MG63 (cell line): ENCODE data around the gene GTF2A1L. TPM values are rescaled to one million over a fixed set of nuclear protein-coding genes. Genes with fewer than 3 reads are reported as not detected.
"Not testable (repeated sequence)": the region's sequence is repeated elsewhere in the genome, so short reads cannot be mapped to it uniquely, and the experiment has no call there.

Experiments
- DNase-seq: peaks from one replicate; pipeline ENCODE4 v3.0.0-alpha.2; 2020
- H3K27me3 ChIP-seq: fragments of 250-450 bp; sonication (Bioruptor Pico); 2 replicates; pipeline ENCODE4 v1.5.1; 2020; ENCODE audit warnings: mild to moderate bottlenecking, moderate library complexity
- H3K36me3 ChIP-seq: fragments of 250-450 bp; sonication (Bioruptor Pico); 2 replicates; pipeline ENCODE4 v1.5.1; 2020; ENCODE audit warnings: mild to moderate bottlenecking, moderate library complexity
- H3K4me3 ChIP-seq: fragments of 250-450 bp; sonication (Bioruptor Pico); 2 replicates; pipeline ENCODE4 v1.5.1; 2020; ENCODE audit warnings: mild to moderate bottlenecking, moderate library complexity
- H3K9me3 ChIP-seq: fragments of 250-450 bp; sonication (Bioruptor Pico); 2 replicates; pipeline ENCODE4 v1.5.1; 2020; ENCODE audit warnings: mild to moderate bottlenecking, moderate library complexity
- total RNA-seq: library from RNA; depleted of rRNA; stranded (reverse); fragments of >200 nt; shearing (Covaris generic); gene quantifications from 2 replicates; pipeline ENCODE4 v1.2.3, GENCODE V29; 2014; ENCODE audit warnings: low replicate concordance; rRNA removed

GTF2A1L gene
- not detected in 2 replicates for total RNA-seq

GRCh38 chr2:48617618-48618017, at the start of gene GTF2A1L:
TSS of gene GTF2A1L (plus strand) at chr2:48617856. CDS start at chr2:48617875, 19 bp downstream.
- Histone ChIP-seq H3K36me3 (no peaks in the 10 kb centered on the region), H3K27me3 (no peaks in the 10 kb centered on the region), H3K9me3 (no peaks in the 10 kb centered on the region), H3K4me3 (no peak within 1 kb of the TSS)
- no peak for DNase-seq

GRCh38 chr2:48568547-48568946, 49.1 kb upstream of the GTF2A1L start:
- DNase-seq, result no peak
- Histone ChIP-seq H3K4me3 (no peak overlapping the region), H3K27me3 (no peaks in the 10 kb centered on the region), H3K9me3 (no peaks in the 10 kb centered on the region), H3K36me3 (no peaks in the 10 kb centered on the region)

- Histone ChIP-seq H3K27me3 (no peaks in the 10 kb centered on the region), H3K9me3 (no peaks in the 10 kb centered on the region), H3K36me3 (no peaks in the 10 kb centered on the region), H3K4me3 (no peak overlapping the region)
- DNase-seq, result no peak
Measured at GRCh38 chr2:48569433-48569832, 48.2 kb upstream of the GTF2A1L start.

- DNase-seq, result no peak
Measured at GRCh38 chr2:48572816-48573215, 44.8 kb upstream of the GTF2A1L start.

GRCh38 chr2:48574353-48575287, 43.0 kb upstream of the GTF2A1L start:
- no peak for DNase-seq
- Histone ChIP-seq H3K4me3 (no peak overlapping the region), H3K36me3 (no peaks in the 10 kb centered on the region), H3K9me3 (no peaks in the 10 kb centered on the region), H3K27me3 (no peaks in the 10 kb centered on the region)

More at GRCh38 chr2:48572816-48573215, 44.8 kb upstream of the GTF2A1L start:
- Histone ChIP-seq H3K4me3 (no peak overlapping the region), H3K36me3 (no peaks in the 10 kb centered on the region), H3K27me3 (no peaks in the 10 kb centered on the region), H3K9me3 (no peaks in the 10 kb centered on the region)

- DNase-seq, result no peak
- no peaks in the 10 kb centered on the region for H3K27me3 ChIP-seq
- H3K36me3 ChIP-seq, result no peaks in the 10 kb centered on the region
Measured at GRCh38 chr2:48578313-48578712, 39.3 kb upstream of the GTF2A1L start.

GRCh38 chr2:48583961-48584360, 33.7 kb upstream of the GTF2A1L start:
- Histone ChIP-seq H3K36me3 (no peaks in the 10 kb centered on the region), H3K4me3 (no peak overlapping the region), H3K9me3 (no peaks in the 10 kb centered on the region), H3K27me3 (no peaks in the 10 kb centered on the region)
- DNase-seq, result no peak

More at GRCh38 chr2:48578313-48578712, 39.3 kb upstream of the GTF2A1L start:
- no peak overlapping the region for H3K4me3 ChIP-seq
- H3K9me3 ChIP-seq, result no peaks in the 10 kb centered on the region

- Histone ChIP-seq H3K27me3 (no peaks in the 10 kb centered on the region), H3K4me3 (no peak overlapping the region), H3K9me3 (no peaks in the 10 kb centered on the region), H3K36me3 (no peaks in the 10 kb centered on the region)
- DNase-seq, result no peak
Measured at GRCh38 chr2:48584551-48584950, 33.1 kb upstream of the GTF2A1L start.

- Histone ChIP-seq H3K9me3 (no peaks in the 10 kb centered on the region), H3K27me3 (no peaks in the 10 kb centered on the region), H3K4me3 (no peak overlapping the region), H3K36me3 (no peaks in the 10 kb centered on the region)
- DNase-seq, result no peak
Measured at GRCh38 chr2:48586433-48586832, 31.2 kb upstream of the GTF2A1L start.

- Histone ChIP-seq H3K9me3 (no peaks in the 10 kb centered on the region), H3K36me3 (no peaks in the 10 kb centered on the region), H3K27me3 (no peaks in the 10 kb centered on the region), H3K4me3 (no peak overlapping the region)
- no peak for DNase-seq
Measured at GRCh38 chr2:48587560-48587959, 30.1 kb upstream of the GTF2A1L start.

- H3K4me3 ChIP-seq, result no peak overlapping the region
- H3K36me3 ChIP-seq, result no peaks in the 10 kb centered on the region
- H3K9me3 ChIP-seq, result no peaks in the 10 kb centered on the region
- DNase-seq, result no peak
- H3K27me3 ChIP-seq, result no peaks in the 10 kb centered on the region
Measured at GRCh38 chr2:48587961-48588360, 29.7 kb upstream of the GTF2A1L start.

GRCh38 chr2:48588745-48589144, 28.9 kb upstream of the GTF2A1L start:
- Histone ChIP-seq H3K4me3 (no peak overlapping the region), H3K36me3 (no peaks in the 10 kb centered on the region), H3K27me3 (no peaks in the 10 kb centered on the region), H3K9me3 (no peaks in the 10 kb centered on the region)
- no peak for DNase-seq

- H3K36me3 ChIP-seq, result no peaks in the 10 kb centered on the region
- H3K27me3 ChIP-seq, result no peaks in the 10 kb centered on the region
- DNase-seq, result peak; percentile 11
- no peak overlapping the region for H3K4me3 ChIP-seq
- H3K9me3 ChIP-seq, result no peaks in the 10 kb centered on the region
Measured at GRCh38 chr2:48589170-48589767, 28.4 kb upstream of the GTF2A1L start.

- DNase-seq, result no peak
- Histone ChIP-seq H3K9me3 (no peaks in the 10 kb centered on the region), H3K27me3 (no peaks in the 10 kb centered on the region), H3K4me3 (no peak overlapping the region), H3K36me3 (no peaks in the 10 kb centered on the region)
Measured at GRCh38 chr2:48590017-48590416, 27.6 kb upstream of the GTF2A1L start.

- DNase-seq, result no peak
- H3K9me3 ChIP-seq, result no peaks in the 10 kb centered on the region
- H3K27me3 ChIP-seq, result no peaks in the 10 kb centered on the region
- H3K36me3 ChIP-seq, result no peaks in the 10 kb centered on the region
- no peak overlapping the region for H3K4me3 ChIP-seq
Measured at GRCh38 chr2:48592067-48592466, 25.6 kb upstream of the GTF2A1L start.

- H3K27me3 ChIP-seq, H3K4me3 ChIP-seq, H3K9me3 ChIP-seq, DNase-seq, H3K36me3 ChIP-seq: not testable (repeated sequence)
Measured at GRCh38 chr2:48596751-48597150, 20.9 kb upstream of the GTF2A1L start.

- H3K36me3 ChIP-seq, result no peaks in the 10 kb centered on the region
- H3K4me3 ChIP-seq, result no peak overlapping the region
- DNase-seq, result no peak
- no peaks in the 10 kb centered on the region for H3K27me3 ChIP-seq
- no peaks in the 10 kb centered on the region for H3K9me3 ChIP-seq
Measured at GRCh38 chr2:48597492-48597891, 20.2 kb upstream of the GTF2A1L start.
